ENCODE measurements around the gene SLC6A9. TPM values are rescaled to one million over a fixed set of nuclear protein-coding genes. Genes with fewer than 3 reads are reported as not detected.

SLC6A9 gene
- total RNA-seq, 1 donor from 2014 or later, result 22.8 TPM

GRCh38 chr1:44067266-44068250, 36.3 kb upstream of the SLC6A9 start:
- Mint-ChIP-seq H3K4me1 (peaks cover 31% of the 10 kb centered on the region), H3K9me3 (peaks cover 7% of the 10 kb centered on the region), H3K27ac (ENCODE audit: unreplicated experiment) (peak overlapping the region; percentile 89), H3K4me3 (no peak overlapping the region), H3K27me3 (ENCODE audit: low read depth) (no peaks in the 10 kb centered on the region), H3K36me3 (ENCODE audit: low read depth) (no peaks in the 10 kb centered on the region)
- no peak for DNase-seq (ENCODE audit: low read depth, low spot score)
- TF ChIP-seq, protein P1, sequence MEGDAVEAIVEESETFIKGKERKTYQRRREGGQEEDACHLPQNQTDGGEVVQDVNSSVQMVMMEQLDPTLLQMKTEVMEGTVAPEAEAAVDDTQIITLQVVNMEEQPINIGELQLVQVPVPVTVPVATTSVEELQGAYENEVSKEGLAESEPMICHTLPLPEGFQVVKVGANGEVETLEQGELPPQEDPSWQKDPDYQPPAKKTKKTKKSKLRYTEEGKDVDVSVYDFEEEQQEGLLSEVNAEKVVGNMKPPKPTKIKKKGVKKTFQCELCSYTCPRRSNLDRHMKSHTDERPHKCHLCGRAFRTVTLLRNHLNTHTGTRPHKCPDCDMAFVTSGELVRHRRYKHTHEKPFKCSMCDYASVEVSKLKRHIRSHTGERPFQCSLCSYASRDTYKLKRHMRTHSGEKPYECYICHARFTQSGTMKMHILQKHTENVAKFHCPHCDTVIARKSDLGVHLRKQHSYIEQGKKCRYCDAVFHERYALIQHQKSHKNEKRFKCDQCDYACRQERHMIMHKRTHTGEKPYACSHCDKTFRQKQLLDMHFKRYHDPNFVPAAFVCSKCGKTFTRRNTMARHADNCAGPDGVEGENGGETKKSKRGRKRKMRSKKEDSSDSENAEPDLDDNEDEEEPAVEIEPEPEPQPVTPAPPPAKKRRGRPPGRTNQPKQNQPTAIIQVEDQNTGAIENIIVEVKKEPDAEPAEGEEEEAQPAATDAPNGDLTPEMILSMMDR (conservative IDR thresholded peaks at IDR 0.05), result no peak

- H3K4me3 Mint-ChIP-seq, result no peak overlapping the region
- TF ChIP-seq, protein P1 (conservative IDR thresholded peaks at IDR 0.05), result no peak
- no peak for DNase-seq (ENCODE audit: low read depth, low spot score)
- H3K36me3 Mint-ChIP-seq (ENCODE audit: low read depth), result no peaks in the 10 kb centered on the region
- no peaks in the 10 kb centered on the region for H3K9me3 Mint-ChIP-seq
- H3K4me1 Mint-ChIP-seq, result peaks cover 7% of the 10 kb centered on the region
- H3K27ac Mint-ChIP-seq (ENCODE audit: unreplicated experiment), result no peak overlapping the region
- H3K27me3 Mint-ChIP-seq (ENCODE audit: low read depth), result no peaks in the 10 kb centered on the region
Observed at GRCh38 chr1:44062656-44063179, 31.5 kb upstream of the SLC6A9 start.

DNA sequence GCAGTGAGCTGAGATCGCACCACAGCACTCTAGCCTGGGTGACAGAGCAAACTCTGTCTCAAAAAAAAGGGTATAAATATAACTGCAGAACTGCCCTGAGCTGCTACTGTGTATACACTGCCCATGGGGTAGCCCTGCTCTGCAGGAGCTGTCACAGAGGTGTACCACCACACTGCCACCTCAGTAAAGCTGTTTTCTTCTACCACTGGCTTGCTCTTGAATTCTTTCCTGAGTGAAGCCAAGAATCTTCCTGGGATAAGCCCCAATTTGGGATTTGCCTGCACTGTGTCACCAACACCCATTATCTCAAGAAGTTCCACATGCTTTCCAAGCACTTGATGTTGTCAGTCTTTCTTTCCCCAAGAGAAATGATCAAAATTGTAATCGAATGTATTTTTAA, 30.6 kb upstream of the SLC6A9 start:
- Mint-ChIP-seq H3K9me3 (no peaks in the 10 kb centered on the region), H3K27ac (ENCODE audit: unreplicated experiment) (no peak overlapping the region), H3K36me3 (ENCODE audit: low read depth) (no peaks in the 10 kb centered on the region), H3K4me1 (no peaks in the 10 kb centered on the region), H3K27me3 (ENCODE audit: low read depth) (no peaks in the 10 kb centered on the region), H3K4me3 (no peak overlapping the region)
- TF ChIP-seq, protein P1 (conservative IDR thresholded peaks at IDR 0.05), result no peak
- no peak for DNase-seq (ENCODE audit: low read depth, low spot score)

- TF ChIP-seq, protein P1 (conservative IDR thresholded peaks at IDR 0.05), result no peak
- H3K9me3 Mint-ChIP-seq, result no peaks in the 10 kb centered on the region
- H3K27me3 Mint-ChIP-seq (ENCODE audit: low read depth), result no peaks in the 10 kb centered on the region
- H3K27ac Mint-ChIP-seq (ENCODE audit: unreplicated experiment), result no peak overlapping the region
- H3K36me3 Mint-ChIP-seq (ENCODE audit: low read depth), result no peaks in the 10 kb centered on the region
- DNase-seq (ENCODE audit: low read depth, low spot score), result no peak
- no peaks in the 10 kb centered on the region for H3K4me1 Mint-ChIP-seq
- H3K4me3 Mint-ChIP-seq, result no peak overlapping the region
Observed at GRCh38 chr1:44060830-44061267, 29.6 kb upstream of the SLC6A9 start.

DNA sequence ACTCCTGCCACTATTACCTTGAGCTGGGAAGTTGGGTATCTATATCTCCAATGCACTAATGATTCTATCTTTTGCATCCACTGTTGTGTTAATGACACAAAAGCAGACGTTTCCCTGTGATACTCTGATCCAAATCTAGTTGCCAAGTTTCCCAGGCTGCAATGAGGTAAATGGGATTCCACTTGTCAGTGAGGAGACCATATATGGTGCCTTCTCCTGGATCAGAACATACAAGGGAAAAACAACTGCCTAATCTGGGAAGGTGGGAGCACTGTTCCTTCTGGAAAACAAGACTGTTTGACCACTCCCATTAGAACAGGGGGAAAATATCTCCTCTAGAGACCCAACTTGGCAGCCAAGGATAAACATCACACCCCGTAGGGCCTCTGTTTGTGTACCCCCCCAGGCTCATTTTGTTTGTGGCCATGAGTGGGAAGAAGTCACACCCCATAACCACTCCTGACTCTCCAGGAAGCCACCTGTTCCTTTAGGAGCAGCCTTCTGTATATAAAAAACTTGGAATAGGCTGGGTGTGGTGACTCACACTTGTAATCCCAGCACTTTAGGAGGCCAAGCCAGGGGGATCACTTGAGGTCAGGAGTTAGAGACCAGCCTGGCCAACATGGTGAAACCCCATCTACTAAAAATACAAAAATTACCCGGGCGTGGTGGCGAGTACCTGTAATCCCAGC, 28.5 kb upstream of the SLC6A9 start:
- H3K27me3 Mint-ChIP-seq (ENCODE audit: low read depth), result no peaks in the 10 kb centered on the region
- no peaks in the 10 kb centered on the region for H3K9me3 Mint-ChIP-seq
- H3K4me3 Mint-ChIP-seq, result no peak overlapping the region
- no peaks in the 10 kb centered on the region for H3K36me3 Mint-ChIP-seq (ENCODE audit: low read depth)
- TF ChIP-seq, protein P1 (conservative IDR thresholded peaks at IDR 0.05), result no peak
- H3K27ac Mint-ChIP-seq (ENCODE audit: unreplicated experiment), result no peak overlapping the region
- DNase-seq (ENCODE audit: low read depth, low spot score), result no peak
- no peaks in the 10 kb centered on the region for H3K4me1 Mint-ChIP-seq

Measured in neural crest cell (in vitro differentiated cells).